Measurements from ENCODE around the gene ENTPD8.
"Not testable (repeated sequence)": the region's sequence is repeated elsewhere in the genome, so short reads cannot be mapped to it uniquely, and the experiment has no call there.

ENTPD8 gene

DNA sequence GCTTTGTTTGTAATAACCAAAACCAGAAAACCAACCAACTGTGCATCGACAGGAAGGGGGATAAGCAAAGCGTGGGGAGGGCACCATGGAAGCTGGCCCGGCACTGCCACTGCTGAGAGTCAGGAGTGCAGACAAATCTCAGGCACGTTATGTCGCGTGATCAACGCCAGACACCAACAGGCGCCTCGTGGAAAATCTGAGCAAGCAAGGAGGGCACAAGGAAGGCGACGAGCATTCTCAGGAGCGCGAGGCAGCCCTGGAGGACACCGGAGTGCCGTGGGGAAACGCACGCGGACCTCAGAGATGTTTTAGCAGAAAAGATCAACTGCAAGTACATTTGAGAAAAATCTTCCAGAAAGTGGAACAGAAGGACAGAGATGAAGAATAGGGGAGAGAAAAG, 33.1 kb upstream of the ENTPD8 start:
- no peak for DNase-seq

DNA sequence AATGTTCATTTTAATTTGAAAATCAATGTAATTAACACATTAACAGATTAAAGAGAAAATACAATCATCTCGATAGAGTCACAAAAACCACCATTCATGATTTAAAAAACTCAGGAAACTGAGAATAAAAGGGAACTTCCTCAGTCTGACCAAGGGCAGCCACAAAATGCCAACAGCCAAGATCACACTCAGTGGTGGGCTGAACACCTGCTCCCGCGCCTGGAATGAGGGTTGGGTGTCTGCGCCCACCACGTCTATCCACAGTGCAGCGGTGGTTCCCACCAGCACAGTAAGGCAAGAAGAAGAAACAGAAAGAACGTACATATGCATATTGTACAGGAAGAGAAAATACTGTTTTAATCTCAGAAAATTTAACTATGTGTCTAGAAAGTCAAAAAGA, 29.6 kb upstream of the ENTPD8 start:
- DNase-seq, result peak; percentile 67

DNA sequence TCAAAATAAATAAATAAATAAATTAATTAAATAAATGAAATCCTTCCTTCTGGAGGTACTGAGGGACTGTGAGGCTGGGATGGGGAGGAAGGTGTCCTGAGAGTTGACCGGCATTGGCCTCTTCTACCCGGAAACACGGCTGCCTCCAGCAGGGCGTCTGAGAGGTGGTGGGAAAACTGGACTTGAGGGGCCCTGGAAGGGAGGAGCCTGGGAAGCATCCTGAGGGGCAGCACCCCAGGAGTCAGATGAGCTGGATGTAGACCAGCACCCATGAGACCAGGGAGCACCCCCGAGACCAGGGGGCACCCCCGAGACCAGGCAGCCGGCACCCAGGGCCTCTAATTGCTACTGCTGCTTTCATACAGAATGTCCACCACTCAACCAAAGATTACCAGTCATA, 26.7 kb upstream of the ENTPD8 start:
- no peak for DNase-seq

DNA sequence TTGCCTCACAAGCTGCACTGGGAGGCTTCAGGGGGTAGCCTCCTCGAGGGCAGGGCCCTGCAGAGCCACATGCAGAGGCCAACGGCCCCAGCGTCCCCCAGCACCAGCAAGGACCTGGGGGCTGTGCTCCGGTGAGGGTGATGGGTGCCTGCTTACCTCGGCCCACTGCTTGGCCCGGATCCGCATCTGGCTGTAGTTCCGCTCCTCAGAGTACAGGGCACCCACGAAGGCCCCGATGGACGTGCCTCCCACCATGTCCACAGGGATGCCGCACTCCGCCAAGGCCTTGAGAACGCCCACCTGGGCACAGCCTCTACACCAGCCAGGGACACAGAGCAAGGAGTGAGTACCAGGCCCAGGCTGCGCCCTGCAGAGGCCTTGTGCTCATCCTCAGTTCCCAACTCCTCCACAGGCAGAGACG, 26.0 kb upstream of the ENTPD8 start:
- DNase-seq, result no peak

DNA sequence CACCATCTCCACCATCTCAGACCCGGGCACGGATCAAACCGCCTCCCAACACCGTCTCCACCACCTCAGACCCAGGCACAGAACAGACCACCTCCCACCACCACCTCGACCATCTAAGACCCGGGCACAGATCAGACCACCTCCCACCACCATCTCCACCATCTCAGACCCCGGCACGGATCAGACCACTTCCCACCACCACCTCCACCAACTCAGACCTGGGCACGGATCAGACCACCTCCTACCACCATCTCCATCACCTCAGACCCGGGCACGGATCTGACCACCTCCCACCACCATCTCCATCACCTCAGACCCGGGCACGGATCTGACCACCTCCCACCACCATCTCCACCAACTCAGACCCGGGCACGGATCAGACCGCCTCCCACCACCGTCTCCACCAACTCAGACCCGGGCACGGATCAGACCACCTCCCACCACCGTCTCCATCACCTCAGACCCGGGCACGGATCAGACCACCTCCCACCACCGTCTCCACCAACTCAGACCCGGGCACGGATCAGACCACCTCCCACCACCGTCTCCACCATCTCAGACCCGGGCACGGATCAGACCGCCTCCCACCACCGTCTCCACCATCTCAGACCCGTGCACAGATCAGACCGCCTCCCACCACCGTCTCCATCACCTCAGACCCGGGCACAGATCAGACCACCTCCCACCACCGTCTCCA, 25.4 kb upstream of the ENTPD8 start:
- not testable (repeated sequence) for DNase-seq

DNA sequence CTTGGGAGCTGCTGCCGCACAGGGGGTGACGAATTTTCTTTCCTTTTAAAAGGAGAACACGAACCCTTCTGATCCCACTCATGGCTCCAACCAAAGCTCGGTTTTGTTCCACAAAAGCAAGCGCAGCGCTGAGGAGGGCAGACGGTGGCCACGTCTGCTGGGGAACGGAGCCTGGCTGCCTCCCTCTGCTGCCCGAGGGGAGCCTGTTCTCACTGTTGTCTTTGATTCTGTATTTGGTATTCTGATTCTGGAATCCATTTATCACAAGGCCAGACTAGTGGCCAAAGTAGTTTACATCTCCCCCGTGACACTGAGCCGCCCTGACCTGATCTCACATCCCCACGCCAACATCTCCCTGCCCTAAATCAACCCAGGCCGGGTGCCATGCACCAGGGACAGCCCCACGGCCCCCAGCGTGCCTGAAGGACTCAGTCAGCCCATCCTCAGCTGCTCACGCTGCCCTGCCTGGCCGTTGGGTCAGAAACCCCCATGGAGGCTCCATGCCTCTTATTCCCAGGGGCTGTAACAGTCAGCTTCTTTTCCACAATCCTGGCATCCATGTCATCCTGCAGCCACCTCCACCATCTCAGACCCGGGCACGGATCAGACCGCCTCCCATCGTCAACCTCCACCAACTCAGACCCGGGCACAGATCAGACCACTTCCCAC, 24.7 kb upstream of the ENTPD8 start:
- DNase-seq, result no peak

DNA sequence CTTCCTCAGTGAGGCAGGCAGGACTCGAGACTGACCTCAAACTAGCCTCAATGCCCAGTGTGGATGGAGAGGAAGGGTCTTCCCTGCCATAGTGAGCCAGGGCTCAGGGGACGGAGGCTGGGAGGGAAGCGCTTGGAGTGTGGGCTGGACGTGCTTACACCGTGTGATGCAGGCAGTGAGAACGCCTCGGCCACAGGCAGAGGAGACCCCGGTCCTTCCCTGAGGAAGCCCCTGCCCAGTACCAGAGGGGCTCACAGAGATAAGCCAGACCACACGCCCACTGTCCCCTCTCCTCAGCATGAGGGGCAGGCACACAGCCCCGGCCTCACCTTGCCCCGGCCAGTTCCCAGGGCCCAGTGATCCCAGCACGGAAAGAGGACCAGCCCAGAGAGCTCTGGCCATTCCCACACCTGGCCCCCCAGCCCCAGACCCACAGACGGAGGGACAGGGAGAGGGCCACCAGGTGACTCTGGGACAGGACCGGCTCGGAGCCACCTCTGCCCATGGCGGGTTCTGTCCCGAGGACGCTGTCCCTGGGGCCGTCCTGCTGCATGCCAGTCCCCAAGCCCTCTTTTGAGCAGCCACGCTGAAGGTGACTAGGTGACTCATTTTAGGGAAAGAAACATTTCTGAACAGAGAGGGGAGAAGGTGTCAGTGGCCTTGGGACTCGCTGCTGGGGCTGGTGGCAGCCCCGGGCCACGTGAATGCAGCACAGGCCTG, 24.0 kb upstream of the ENTPD8 start:
- DNase-seq, result no peak

DNA sequence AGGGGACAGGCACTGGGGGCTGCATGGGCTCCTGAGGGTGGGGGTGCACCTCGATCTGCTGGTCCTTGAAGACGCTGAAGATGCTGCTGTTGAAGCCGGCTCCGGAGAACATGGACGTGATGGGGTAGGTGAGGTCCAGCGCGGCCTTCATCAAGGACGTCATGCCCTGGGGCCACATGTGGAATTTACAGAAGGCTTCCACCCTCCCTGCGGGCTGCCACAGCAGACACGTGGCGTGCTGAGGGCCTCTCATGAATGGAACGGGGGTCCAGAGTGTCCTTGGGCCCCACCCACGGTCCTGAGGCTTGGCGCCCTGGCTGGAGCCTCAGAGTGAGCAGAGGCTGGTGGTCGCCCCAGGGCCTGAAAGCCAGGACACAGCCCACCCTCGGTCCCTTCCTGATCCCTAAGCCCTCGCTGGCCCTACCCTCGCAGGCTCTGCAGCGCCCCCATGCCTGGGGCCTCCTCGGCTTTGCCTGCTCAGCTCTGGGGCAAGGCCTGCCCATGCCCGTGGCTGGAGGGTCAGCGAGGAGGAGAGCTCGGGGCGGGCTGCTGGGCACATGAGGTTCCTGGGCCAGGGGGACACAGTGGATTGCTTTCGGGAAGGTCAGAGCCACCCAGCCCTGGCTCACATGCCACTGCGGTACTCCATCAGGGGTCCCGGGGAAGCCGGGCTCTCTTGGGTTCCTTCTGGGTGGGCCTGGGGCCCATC, 23.3 kb upstream of the ENTPD8 start:
- no peak for DNase-seq

DNA sequence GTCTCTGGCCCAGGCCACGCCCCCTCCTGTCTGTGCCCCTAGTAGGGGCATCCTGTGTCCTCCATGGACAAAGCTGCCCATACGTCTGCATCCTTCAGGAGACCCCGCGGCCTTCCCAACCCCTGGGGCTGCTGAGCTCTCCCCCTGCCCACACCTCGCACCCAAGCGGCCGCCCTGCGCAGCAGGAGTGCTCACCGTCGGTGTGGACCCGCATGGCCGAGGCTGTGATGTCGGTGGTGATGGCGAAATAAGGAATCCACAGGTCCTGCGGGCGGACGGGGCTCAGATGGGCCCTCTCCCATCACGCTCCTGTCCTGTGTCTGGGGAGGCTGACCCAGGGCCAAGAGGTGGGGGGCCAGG, 22.8 kb upstream of the ENTPD8 start:
- no peak for DNase-seq

DNA sequence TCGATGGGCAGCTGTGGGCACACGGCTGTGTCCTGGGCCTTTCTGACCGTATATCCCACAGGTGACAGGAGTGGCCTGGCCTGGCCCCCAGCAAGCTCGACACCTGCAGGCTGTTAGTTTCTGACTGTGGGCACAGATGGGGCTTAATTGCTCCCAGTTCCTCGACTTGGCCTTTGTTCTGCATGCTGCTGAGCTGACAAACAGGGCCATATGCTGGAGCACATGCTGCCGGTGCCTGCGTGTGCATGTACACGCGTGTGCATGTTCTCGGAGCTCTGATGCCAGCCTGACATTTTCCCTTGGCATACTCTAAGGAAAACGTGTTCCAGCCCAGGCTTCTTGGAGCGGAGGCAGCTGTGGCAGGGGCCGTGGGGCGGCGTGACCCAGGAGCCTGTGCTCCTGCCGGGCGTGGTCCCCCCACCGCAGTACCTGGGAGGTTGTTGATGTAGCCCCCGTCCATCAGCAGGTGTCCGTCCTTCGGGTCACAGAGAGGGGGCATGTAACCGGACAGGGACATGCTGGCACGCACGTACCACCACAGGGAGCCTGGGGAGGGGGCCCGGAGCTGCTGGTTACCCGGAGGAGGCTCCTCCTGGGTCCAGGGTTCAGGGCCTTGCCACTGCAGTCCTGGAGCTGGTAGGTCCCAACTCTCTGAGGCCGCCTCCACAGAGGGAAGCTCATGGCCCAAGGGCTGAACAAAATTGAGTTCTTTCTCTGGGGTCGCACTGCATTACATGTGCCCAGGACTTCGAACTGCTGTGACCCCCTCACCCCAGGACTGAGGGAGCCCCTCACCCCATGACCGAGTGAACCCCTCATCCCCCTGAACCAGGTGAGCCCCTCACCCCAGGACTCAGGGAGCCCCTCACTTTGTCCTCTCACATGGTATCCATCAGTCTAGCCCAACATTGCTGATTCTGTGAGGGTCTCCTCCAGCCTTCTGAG, 22.1 kb upstream of the ENTPD8 start:
- DNase-seq, result no peak

DNA sequence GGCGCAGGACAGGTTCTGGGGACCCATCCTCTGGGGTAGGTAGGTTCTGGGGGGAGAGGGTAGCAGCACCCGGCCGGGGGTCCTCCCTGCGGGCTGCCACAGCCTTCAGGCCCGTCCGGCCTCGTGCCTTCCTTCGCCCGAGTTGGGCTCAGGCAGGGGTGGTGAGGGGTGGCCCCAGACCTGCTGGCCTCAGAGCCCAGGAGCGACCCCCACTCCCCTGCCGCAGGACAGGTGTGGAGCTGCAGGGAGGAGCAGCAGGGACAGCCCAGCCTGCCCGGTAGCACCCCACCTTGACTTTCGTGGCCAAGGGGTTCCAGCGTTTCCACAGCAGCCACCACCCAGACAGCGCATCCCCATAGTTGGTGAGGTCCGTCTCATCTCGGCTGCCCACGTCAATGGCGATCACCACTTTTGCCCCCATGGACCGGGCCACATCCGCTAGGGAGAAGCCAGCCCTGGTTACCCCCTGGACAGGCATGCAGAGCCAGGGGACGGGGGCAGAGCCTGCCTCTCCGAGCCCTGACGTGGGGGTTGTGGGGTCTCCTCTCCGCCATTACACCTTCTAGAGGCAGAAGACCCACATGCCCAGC, 21.3 kb upstream of the ENTPD8 start:
- no peak for DNase-seq

DNA sequence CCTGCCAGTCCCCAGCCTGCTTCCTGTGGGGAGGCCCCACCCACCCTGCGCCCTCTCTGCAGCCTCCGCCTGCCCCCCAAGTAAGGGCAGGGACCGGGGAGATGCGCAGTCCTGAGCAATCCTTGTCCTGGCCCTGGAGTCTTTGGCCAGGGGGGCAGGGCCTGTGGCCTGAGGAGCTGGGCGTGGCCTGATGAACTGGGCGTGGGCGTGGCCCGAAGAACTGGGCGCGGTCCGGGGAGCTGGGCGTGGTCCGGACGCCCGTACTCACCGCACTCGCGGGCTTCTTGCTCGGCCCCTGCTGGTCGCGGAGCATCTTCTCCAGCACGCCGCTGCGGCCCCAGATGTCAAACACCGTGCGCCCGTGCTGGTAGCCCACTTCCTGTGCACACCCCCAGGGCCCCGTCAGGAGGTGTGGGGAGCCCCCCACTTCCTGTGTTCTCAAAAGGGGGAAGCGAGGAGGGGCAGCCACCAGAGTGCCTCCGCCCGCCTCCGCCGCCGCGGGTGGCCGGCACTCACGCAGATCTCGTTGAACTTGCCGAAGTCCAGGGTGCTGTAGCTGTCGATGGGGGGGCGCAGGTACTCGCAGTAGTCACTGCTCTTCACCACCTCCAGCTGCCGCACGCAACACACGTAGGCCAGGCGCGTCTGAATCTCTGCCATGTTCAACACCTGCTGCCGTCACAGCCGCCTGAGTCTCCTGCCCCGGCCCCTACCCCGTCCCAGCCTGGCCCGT, 20.7 kb upstream of the ENTPD8 start:
- peak; percentile 96 for DNase-seq

DNA sequence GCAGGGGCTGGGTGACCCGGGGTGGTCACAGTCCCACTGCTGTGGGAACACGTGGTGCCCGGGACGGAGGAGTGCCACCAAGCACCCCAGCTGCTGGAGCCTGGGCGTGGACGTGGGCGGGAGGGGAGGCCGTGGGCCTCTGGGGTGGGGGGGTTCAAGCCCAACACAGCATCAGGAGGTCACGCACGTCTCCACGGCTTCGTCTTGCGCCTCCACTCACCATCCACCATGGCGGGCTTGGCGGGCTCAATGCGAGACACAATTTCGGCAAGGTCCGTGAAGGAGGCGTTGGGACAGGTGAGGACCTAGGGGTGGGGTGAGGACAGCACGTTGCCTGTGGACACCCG, 20.1 kb upstream of the ENTPD8 start:
- DNase-seq, result no peak

DNA sequence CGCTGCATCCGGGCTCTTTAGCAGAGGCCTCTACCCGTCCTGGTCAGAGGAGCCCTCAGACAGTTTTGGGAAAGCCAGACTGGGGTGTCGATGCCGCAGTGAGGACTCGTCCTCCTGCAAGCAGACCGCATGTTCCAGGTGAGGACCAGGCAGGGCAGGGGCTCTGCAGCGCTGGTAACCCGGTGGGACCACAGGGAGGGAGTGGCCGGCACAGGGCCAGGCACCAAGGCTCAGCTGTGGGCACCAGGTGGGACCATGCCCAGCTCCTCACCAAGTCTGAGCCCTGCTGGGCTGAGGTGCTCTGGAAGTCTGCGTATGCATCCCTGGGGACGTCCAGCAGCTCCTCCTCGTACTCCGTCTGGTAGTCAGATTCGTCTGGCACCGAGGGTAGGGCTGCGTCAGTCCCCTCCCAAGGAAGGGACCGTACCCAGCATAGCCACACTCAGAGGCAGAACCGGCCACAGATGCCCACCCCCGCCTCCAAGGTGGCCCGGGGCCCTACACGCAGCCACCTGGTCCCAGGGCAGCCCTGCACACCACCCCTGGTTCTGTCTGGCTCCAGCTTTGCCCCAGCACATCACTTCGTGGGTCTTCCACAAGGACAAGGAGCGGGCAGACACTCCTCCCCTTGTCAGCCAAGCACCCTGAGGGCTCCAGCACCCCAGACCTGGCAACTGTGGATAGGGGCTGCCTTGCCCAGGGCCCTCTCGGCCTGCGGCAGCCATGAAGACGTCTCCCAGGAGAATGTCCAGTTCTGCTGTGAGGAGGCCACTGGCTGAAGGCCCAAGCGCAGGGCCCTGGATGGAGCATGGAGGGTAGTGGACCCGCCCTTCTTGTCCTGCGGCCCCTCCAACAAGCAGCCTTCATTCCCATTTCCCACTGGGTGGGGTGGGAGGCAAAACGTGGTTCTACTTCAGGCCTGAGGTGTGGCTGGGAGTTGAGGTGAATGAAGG, 19.5 kb upstream of the ENTPD8 start:
- DNase-seq, result no peak

DNA sequence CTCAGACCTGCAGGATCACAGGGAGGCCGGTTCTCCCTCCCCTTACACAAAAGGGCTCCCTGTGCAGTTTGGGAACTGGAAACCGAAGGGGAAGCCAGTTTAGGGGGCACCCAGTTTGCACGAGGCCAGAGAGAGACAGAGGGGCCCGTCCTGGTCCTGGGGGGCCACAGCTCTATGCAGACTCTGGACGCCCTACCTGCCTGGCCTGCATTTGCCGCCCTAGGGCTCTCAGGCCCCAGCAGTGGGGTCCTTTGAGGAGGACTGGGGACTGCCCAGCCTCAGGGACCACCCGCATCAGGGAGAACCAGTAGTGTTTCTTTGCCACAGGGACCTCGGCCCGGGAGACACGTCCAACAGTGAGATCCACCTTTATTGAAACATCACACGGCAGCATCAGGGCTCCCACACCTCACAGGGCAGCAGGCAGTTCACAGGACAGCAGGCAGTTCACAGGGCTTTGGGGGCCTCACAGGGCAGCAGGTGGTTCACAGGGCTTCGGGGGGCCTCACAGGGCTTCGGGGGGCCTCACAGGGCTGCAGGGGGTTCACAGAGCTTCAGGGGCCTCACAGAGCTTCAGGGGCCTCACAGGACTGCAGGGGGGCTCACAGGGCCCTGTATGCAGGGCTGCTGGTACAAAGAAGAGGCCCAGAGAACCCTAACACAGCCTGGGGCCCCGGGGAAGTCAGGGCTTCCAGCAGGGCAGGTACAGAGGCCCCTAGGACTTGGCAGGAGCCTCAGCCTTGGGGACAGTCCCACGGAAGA, 18.6 kb upstream of the ENTPD8 start:
- no peak for DNase-seq

DNA sequence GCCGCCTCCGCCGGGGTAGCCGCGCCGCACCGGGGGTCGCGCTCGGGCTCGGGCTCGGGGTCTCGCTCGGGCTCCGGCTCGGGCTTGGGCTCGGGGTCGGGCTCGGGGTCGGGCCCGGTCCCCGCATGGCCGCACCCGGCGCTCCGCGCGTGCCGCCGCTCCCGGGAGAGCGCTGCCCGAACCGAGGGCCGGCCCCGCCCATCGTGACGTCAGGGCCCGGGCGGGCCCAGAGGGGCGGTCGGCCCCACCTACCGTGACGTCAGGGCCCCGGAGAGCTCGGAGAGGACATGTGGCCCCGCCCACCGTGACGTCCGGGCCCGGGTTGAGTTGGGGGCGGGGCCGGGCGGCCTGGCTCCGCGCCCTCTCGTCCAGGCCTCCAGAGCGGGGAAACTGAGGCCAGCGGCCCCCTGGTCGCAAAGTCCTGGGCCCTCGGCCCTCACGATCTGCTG, 18.0 kb upstream of the ENTPD8 start, which contains the start of gene NSMF:
Gene NSMF, minus strand, starts transcription at position 183 of the 449 bp plus-strand sequence. CDS start 232 bp downstream, outside the sequence.
- peak; percentile 96 for DNase-seq

DNA sequence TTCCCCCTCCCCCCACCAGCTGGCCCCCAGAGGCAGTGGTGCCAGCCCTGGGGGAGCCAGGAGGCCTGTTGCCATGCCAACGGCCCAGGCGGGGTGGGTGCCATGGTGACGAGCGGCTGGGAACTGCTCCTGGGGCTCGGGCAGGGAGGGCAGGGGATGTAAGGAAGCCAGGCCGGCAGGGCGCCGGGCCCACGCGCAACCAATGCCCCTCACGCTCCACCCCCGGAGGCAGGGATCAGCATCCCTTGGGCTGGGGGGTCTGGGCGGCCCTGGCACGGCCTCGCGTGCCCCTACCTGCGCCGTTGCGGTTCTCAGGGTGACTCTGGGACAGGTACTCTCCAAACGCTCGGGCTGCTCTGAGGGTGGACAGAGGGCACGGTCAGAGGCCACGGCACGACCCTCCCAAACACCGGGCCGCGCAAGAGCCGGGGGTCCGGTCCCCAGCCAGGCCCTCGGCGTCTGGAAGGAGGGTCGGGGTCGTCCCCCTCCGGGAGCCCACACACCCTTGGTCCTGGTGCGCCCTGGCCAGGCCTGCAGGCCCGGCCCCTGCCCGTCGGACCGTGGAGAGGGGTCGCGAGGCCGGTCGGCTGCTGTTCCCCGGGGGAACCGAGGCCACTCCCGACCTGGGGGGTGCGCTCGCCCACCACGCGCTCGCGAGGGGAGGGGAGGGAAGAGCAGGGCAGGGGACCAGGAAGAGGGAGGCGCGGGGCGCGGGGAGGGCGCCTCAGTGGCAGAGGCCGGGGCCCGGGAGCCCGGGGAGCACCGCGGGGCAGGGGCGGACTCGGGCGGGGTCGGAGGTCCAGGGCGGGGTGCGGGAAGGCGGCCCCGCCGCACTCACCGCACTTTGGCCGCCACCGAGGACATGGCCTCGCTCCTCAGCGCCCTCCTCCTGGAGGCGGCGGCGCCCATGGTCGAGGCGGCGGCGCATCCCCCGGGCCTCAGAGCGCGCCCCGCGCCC, 17.3 kb upstream of the ENTPD8 start:
- peak; percentile 47 for DNase-seq
